PFSK-1 (cell line): ENCODE measurements around the gene XK.

Source experiments
- POLR2AphosphoS5 ChIP-seq: IDR thresholded peaks from 2 replicates; pipeline ENCODE4 v1.6.1; 2012; ENCODE audit warnings: low read depth, mild to moderate bottlenecking, control low read depth, low read length, moderate library complexity
- REST ChIP-seq, 2 experiments: IDR thresholded peaks; 2 replicates each; pipeline versions ENCODE4 v1.6.1 to v1.8.0; 2011 to 2012; ENCODE audit warnings: low read depth in 2 of 2, low read length in 2 of 2, control low read depth in 1 of 2, inconsistent platforms in 1 of 2, mild to moderate bottlenecking in 1 of 2, moderate library complexity in 1 of 2; ENCODE audit not compliant: insufficient read depth in 1 of 2
- SIN3A ChIP-seq: IDR thresholded peaks from 2 replicates; pipeline ENCODE4 v1.6.1; 2012; ENCODE audit warnings: mild to moderate bottlenecking, low read length, moderate library complexity, borderline replicate concordance; ENCODE audit not compliant: insufficient read depth
- TAF1 ChIP-seq: IDR thresholded peaks from 2 replicates; pipeline ENCODE4 v1.6.1; 2012; ENCODE audit warnings: low read length, control low read depth, borderline replicate concordance; ENCODE audit not compliant: insufficient read depth

- TF ChIP-seq POLR2AphosphoS5: no peak
- TF ChIP-seq REST (IDR thresholded peaks at IDR 0.05; ENCODE audit: insufficient read depth in 1 of 2, low read depth in 2 of 2, low read length in 2 of 2): no peak
- no peak for TF ChIP-seq TAF1
- no peak for TF ChIP-seq SIN3A
Measured at GRCh38 chrX:37692918-37693317, 7.3 kb downstream of the XK start.
